A549 (cell line): ENCODE data around the gene SDHAF1.

Experiments used
- CBX8 ChIP-seq: fragments of 200-600 bp; sonication (generic); IDR thresholded peaks from 2 replicates; pipeline ENCODE4 v1.6.1; 2016
- CHD4 ChIP-seq: fragments of 200-600 bp; sonication (generic); IDR thresholded peaks from 2 replicates; pipeline ENCODE4 v1.6.1; 2016; ENCODE audit warnings: antibody characterized with exemption, mild to moderate bottlenecking, borderline replicate concordance
- CTCF ChIP-seq: fragments of >200 bp; sonication (Bioruptor Twin); formaldehyde crosslinking; IDR thresholded peaks from 3 replicates; pipeline ENCODE4 v1.5.1; 2016
- EP300 ChIP-seq, 2 experiments: fragments of >200 bp; sonication (Bioruptor Twin); formaldehyde crosslinking; IDR thresholded peaks; 2 replicates in 1 of 2; 3 replicates in 1 of 2; pipeline ENCODE4 v1.6.1; 2016 to 2017
- JUNB ChIP-seq: fragments of >200 bp; sonication (Bioruptor Twin); formaldehyde crosslinking; IDR thresholded peaks from 2 replicates; pipeline ENCODE4 v1.6.1; 2016
- KDM1A ChIP-seq: fragments of 200-600 bp; sonication (generic); IDR thresholded peaks from 2 replicates; pipeline ENCODE4 v1.6.1; 2016; ENCODE audit warnings: low read depth, mild to moderate bottlenecking
- KDM5A ChIP-seq: fragments of 200-600 bp; sonication (generic); IDR thresholded peaks from 2 replicates; pipeline ENCODE4 v1.6.1; 2016; ENCODE audit warnings: antibody characterized with exemption, mild to moderate bottlenecking
- MYC ChIP-seq: IDR thresholded peaks from 2 replicates; pipeline ENCODE4 v1.6.1; 2012; ENCODE audit warnings: mild to moderate bottlenecking, inconsistent platforms, low read length, improper control_type of control experiment, borderline replicate concordance
- PBX3 ChIP-seq: IDR thresholded peaks from 2 replicates; pipeline ENCODE4 v1.6.1; 2012
- POLR2A ChIP-seq: IDR thresholded peaks from 2 replicates; pipeline ENCODE4 v1.6.1; 2012; ENCODE audit warnings: mild to moderate bottlenecking, low read length
- RAD21 ChIP-seq, 2 experiments: fragments of >200 bp in 1 of 2; sonication (Bioruptor Twin) in 1 of 2; formaldehyde crosslinking in 1 of 2; IDR thresholded peaks in 1 of 2; conservative IDR thresholded peaks in 1 of 2; 2 replicates in 1 of 2; 3 replicates in 1 of 2; pipeline ENCODE4 v1.6.1; 2012 to 2018; ENCODE audit warnings: inconsistent platforms in 1 of 2
- USF2 ChIP-seq: fragments of 450-650 bp; IDR thresholded peaks from 2 replicates; pipeline ENCODE4 v1.6.1; 2014; ENCODE audit warnings: antibody characterized with exemption

GRCh38 chr19:35960432-35960972 is 34.5 kb upstream of the SDHAF1 start:
- no peak for TF ChIP-seq KDM5A
- TF ChIP-seq POLR2A, result no peak
- TF ChIP-seq EP300 (IDR thresholded peaks at IDR 0.05), result no peak
- TF ChIP-seq JUNB, result no peak
- no peak for TF ChIP-seq CTCF
- TF ChIP-seq USF2, result no peak
- TF ChIP-seq RAD21 (conservative IDR thresholded peaks at IDR 0.05 in 1 of 2, IDR thresholded peaks at IDR 0.05 in 1 of 2), result no peak
- TF ChIP-seq CHD4, result no peak
- no peak for TF ChIP-seq KDM1A
- no peak for TF ChIP-seq MYC
- TF ChIP-seq PBX3, result no peak
- TF ChIP-seq CBX8, result no peak
